H1 (cell line): Measurements from ENCODE around the gene ADCY5. TPM values are rescaled to one million over a fixed set of nuclear protein-coding genes. Genes with fewer than 3 reads are reported as not detected.
A peak's percentile ranks its signal among the peaks of the same experiment; 100 is the strongest.

Source experiments
- CTCF ChIA-PET: fragments of 300-600 bp; sonication (Branson Sonifier 250); formaldehyde crosslinking; loops from one replicate; lab custom pipeline; 2021; ENCODE audit not compliant: partially characterized antibody; lab: Charles Lee
- POLR2A ChIA-PET: fragments of 300-600 bp; sonication (Branson Sonifier 250); formaldehyde crosslinking; loops from one replicate; lab custom pipeline; 2021; ENCODE audit warnings: inconsistent platforms; ENCODE audit not compliant: partially characterized antibody; lab: Charles Lee
- DNase-seq, 2 experiments: peaks; one replicate each; pipeline versions ENCODE4 v3.0.0 to v3.0.0-alpha.2; 2010 to 2022; ENCODE audit warnings: low spot score in 2 of 2, low read depth in 1 of 2, mixed read lengths in 1 of 2
- FAIRE-seq: peaks from 2 replicates; lab custom pipeline; 2011; peaks lifted over from hg19 to GRCh38; lab: Jason Lieb, UNC
- H2AFZ ChIP-seq: 2 replicates; pipeline ENCODE4 v1.8.1; 2012; ENCODE audit warnings: low read length, inconsistent platforms
- H2AK5ac ChIP-seq: 2 replicates; pipeline ENCODE4 v1.6.1; 2013; ENCODE audit warnings: low read depth, low read length
- H2BK120ac ChIP-seq: replicated peaks from 2 replicates; pipeline ENCODE3; 2013; ENCODE audit warnings: low read depth, low read length, inconsistent platforms
- H2BK12ac ChIP-seq: 2 replicates; pipeline ENCODE4 v1.6.1; 2013; ENCODE audit warnings: low read depth, low read length
- H2BK15ac ChIP-seq: 2 replicates; pipeline ENCODE4 v1.6.1; 2013; ENCODE audit warnings: low read length
- H2BK20ac ChIP-seq: 2 replicates; pipeline ENCODE4 v1.6.1; 2013; ENCODE audit warnings: low read length
- H2BK5ac ChIP-seq: 2 replicates; pipeline ENCODE4 v1.6.1; 2013; ENCODE audit warnings: low read depth, low read length
- H3K14ac ChIP-seq: 2 replicates; pipeline ENCODE4 v1.6.1; 2013; ENCODE audit warnings: inconsistent platforms; ENCODE audit not compliant: insufficient read length
- H3K18ac ChIP-seq: 2 replicates; pipeline ENCODE4 v1.6.1; 2013; ENCODE audit warnings: low read length; ENCODE audit errors: extremely low read depth
- H3K23ac ChIP-seq: 2 replicates; pipeline ENCODE4 v1.6.1; 2013; ENCODE audit warnings: inconsistent platforms; ENCODE audit not compliant: insufficient read length
- H3K23me2 ChIP-seq: 2 replicates; pipeline ENCODE4 v1.6.1; 2013; ENCODE audit warnings: low read depth, low read length
- H3K27ac ChIP-seq: 2 replicates; pipeline ENCODE4 v1.6.1; 2011; ENCODE audit warnings: low read depth, low read length, inconsistent platforms
- H3K27me3 ChIP-seq, 4 experiments: replicated peaks in 1 of 4; 1 replicate in 1 of 4; 2 replicates in 3 of 4; pipeline versions ENCODE4 v1.6.1 to v1.8.1; 2011 to 2013; ENCODE audit warnings: low read length in 3 of 4, mild to moderate bottlenecking in 3 of 4, inconsistent platforms in 2 of 4, mixed read lengths in 2 of 4, moderate library complexity in 1 of 4; ENCODE audit not compliant: control insufficient read depth in 3 of 4, insufficient read depth in 3 of 4; ENCODE audit errors: extremely low read depth in 1 of 4
- H3K36me3 ChIP-seq, 4 experiments: 2 replicates each; pipeline versions ENCODE4 v1.6.1 to v1.8.1; 2011 to 2013; ENCODE audit warnings: mild to moderate bottlenecking in 4 of 4, low read length in 3 of 4, moderate library complexity in 2 of 4, control low read depth in 1 of 4, inconsistent platforms in 1 of 4; ENCODE audit not compliant: insufficient read depth in 4 of 4, control insufficient read depth in 2 of 4
- H3K4ac ChIP-seq: replicated peaks from 2 replicates; pipeline ENCODE3; 2013; ENCODE audit warnings: low read length, low read depth, mixed read lengths, inconsistent platforms; ENCODE audit not compliant: insufficient read length
- H3K4me1 ChIP-seq, 4 experiments: replicated peaks in 1 of 4; 1 replicate in 1 of 4; 2 replicates in 3 of 4; pipeline versions ENCODE4 v1.6.1 to v1.8.1; 2011 to 2013; ENCODE audit warnings: low read length in 3 of 4, inconsistent platforms in 2 of 4, mixed read lengths in 1 of 4; ENCODE audit not compliant: insufficient read depth in 4 of 4, control insufficient read depth in 3 of 4
- H3K4me2 ChIP-seq, 2 experiments: 2 replicates each; pipeline versions ENCODE4 v1.6.1 to v1.8.1; 2011 to 2013; ENCODE audit warnings: low read depth in 2 of 2, low read length in 2 of 2, control low read depth in 1 of 2, inconsistent platforms in 1 of 2, mild to moderate bottlenecking in 1 of 2; ENCODE audit not compliant: insufficient read depth in 1 of 2
- H3K4me3 ChIP-seq, 4 experiments: fragments of 200-600, 300-600 bp in 1 of 4; sonication (generic), shearing (Covaris generic), sonication (Bioruptor Twin) in 1 of 4; 2 replicates each; pipeline versions ENCODE4 v1.5.1 to v1.8.1; 2011 to 2016; ENCODE audit warnings: low read length in 4 of 4, low read depth in 3 of 4, control low read depth in 2 of 4, inconsistent platforms in 2 of 4, mild to moderate bottlenecking in 2 of 4, mixed read lengths in 1 of 4, moderate library complexity in 1 of 4; ENCODE audit not compliant: insufficient read depth in 2 of 4; ENCODE audit errors: extremely low read depth in 1 of 4
- H3K56ac ChIP-seq: replicated peaks from 2 replicates; pipeline ENCODE3; 2013; ENCODE audit warnings: low read depth, mild to moderate bottlenecking, mixed read lengths, low read length, inconsistent platforms; ENCODE audit not compliant: insufficient read length
- H3K79me1 ChIP-seq: 2 replicates; pipeline ENCODE4 v1.6.1; 2013; ENCODE audit warnings: low read depth, low read length, control low read depth
- H3K79me2 ChIP-seq, 2 experiments: 2 replicates each; pipeline versions ENCODE4 v1.6.1 to v1.8.1; 2012 to 2013; ENCODE audit warnings: low read length in 2 of 2, mild to moderate bottlenecking in 2 of 2, inconsistent platforms in 1 of 2; ENCODE audit not compliant: insufficient read depth in 2 of 2, control insufficient read depth in 1 of 2
- H3K9ac ChIP-seq, 4 experiments: replicated peaks in 1 of 4; 1 replicate in 1 of 4; 2 replicates in 3 of 4; pipeline versions ENCODE4 v1.6.1 to v1.8.1; 2011 to 2013; ENCODE audit warnings: low read depth in 3 of 4, low read length in 3 of 4, control low read depth in 2 of 4, mild to moderate bottlenecking in 2 of 4, moderate library complexity in 2 of 4, inconsistent platforms in 1 of 4; ENCODE audit errors: extremely low read depth in 1 of 4
- H3K9me3 ChIP-seq, 2 experiments: 2 replicates each; pipeline versions ENCODE4 v1.6.1 to v1.8.1; 2012 to 2013; ENCODE audit warnings: mild to moderate bottlenecking in 2 of 2, moderate library complexity in 2 of 2, control low read depth in 1 of 2, inconsistent platforms in 1 of 2, low read depth in 1 of 2, low read length in 1 of 2, mixed read lengths in 1 of 2; ENCODE audit not compliant: insufficient read depth in 2 of 2
- H4K20me1 ChIP-seq, 2 experiments: replicated peaks in 1 of 2; 2 replicates each; pipeline versions ENCODE3 to v1.8.1; 2011 to 2013; ENCODE audit warnings: inconsistent platforms in 2 of 2, low read length in 2 of 2, mild to moderate bottlenecking in 1 of 2; ENCODE audit not compliant: insufficient read depth in 2 of 2, control insufficient read depth in 1 of 2
- H4K5ac ChIP-seq: 2 replicates; pipeline ENCODE4 v1.6.1; 2013; ENCODE audit warnings: low read length, low read depth, mixed read lengths, inconsistent platforms; ENCODE audit not compliant: insufficient read length
- H4K8ac ChIP-seq: 2 replicates; pipeline ENCODE4 v1.8.0; 2013; ENCODE audit warnings: mild to moderate bottlenecking, moderate library complexity, low read length, inconsistent platforms; ENCODE audit not compliant: insufficient read depth; ENCODE audit errors: extremely low read depth
- H4K91ac ChIP-seq: replicated peaks from 2 replicates; pipeline ENCODE3; 2013; ENCODE audit warnings: low read length, mixed read lengths, inconsistent platforms; ENCODE audit not compliant: insufficient read length
- CBX8 ChIP-seq: fragments of 300-800, 300-1000 bp; sonication (generic); IDR thresholded peaks from 2 replicates; pipeline ENCODE4 v1.7.1; 2016; ENCODE audit warnings: low read depth, low read length, borderline replicate concordance
- CTBP2 ChIP-seq: IDR thresholded peaks from 2 replicates; pipeline ENCODE4 v1.7.0; 2011; ENCODE audit warnings: borderline replicate concordance, mild to moderate bottlenecking, moderate library complexity, mixed read lengths, low read length; ENCODE audit not compliant: insufficient read depth, insufficient read length
- HDAC2 ChIP-seq, 2 experiments: fragments of 300-600 bp in 1 of 2; sonication (generic) in 1 of 2; IDR thresholded peaks; 2 replicates each; pipeline ENCODE4 v1.6.1; 2011 to 2012; ENCODE audit warnings: low read depth in 2 of 2, low read length in 2 of 2, mild to moderate bottlenecking in 2 of 2, moderate library complexity in 2 of 2, borderline replicate concordance in 1 of 2, inconsistent platforms in 1 of 2
- HDAC6 ChIP-seq: IDR thresholded peaks from one replicate; pipeline ENCODE4 v1.7.1; 2012; ENCODE audit warnings: low read depth, mild to moderate bottlenecking, inconsistent platforms, low read length, moderate library complexity
- JUND ChIP-seq: IDR thresholded peaks from 2 replicates; pipeline ENCODE4 v1.6.1; 2011; ENCODE audit warnings: mild to moderate bottlenecking, improper control_type of control experiment, low read length
- KDM5A ChIP-seq: fragments of 200-600 bp; IDR thresholded peaks from 2 replicates; pipeline ENCODE4 v1.7.1; 2012; ENCODE audit warnings: mild to moderate bottlenecking, low read length, inconsistent platforms, mixed read lengths
- RAD21 ChIP-seq, 2 experiments: IDR thresholded peaks in 1 of 2; conservative IDR thresholded peaks in 1 of 2; 2 replicates each; pipeline ENCODE4 v1.6.1; 2011; ENCODE audit warnings: low read depth in 2 of 2, low read length in 2 of 2, improper control_type of control experiment in 1 of 2, inconsistent platforms in 1 of 2, mild to moderate bottlenecking in 1 of 2, moderate library complexity in 1 of 2
- RNF2 ChIP-seq: fragments of 200-900, 300-1000 bp; sonication (generic); IDR thresholded peaks from 2 replicates; pipeline ENCODE4 v1.7.1; 2016; ENCODE audit warnings: borderline replicate concordance, low read depth, mild to moderate bottlenecking, antibody characterized with exemption, low read length; ENCODE audit not compliant: poor library complexity, severe bottlenecking; ENCODE audit errors: missing control alignments
- SIN3A ChIP-seq, 2 experiments: IDR thresholded peaks in 1 of 2; conservative IDR thresholded peaks in 1 of 2; 2 replicates each; pipeline ENCODE4 v1.6.1; 2011 to 2012; ENCODE audit warnings: low read length in 2 of 2, improper control_type of control experiment in 1 of 2, low read depth in 1 of 2, mild to moderate bottlenecking in 1 of 2
- SP2 ChIP-seq: IDR thresholded peaks from 2 replicates; pipeline ENCODE4 v1.6.1; 2012; ENCODE audit warnings: mild to moderate bottlenecking, low read length, inconsistent platforms
- TCF12 ChIP-seq: IDR thresholded peaks from 2 replicates; pipeline ENCODE4 v1.6.1; 2011; ENCODE audit warnings: low read depth, mild to moderate bottlenecking, low read length
- TEAD4 ChIP-seq: IDR thresholded peaks from 2 replicates; pipeline ENCODE4 v1.6.1; 2012; ENCODE audit warnings: low read depth, low read length, inconsistent platforms, mixed read lengths
- WGBS, 2 experiments: shearing (Covaris generic) in 1 of 2; methylation state at CpG; one replicate each; pipeline versions ENCODE4 v1.1.6 to v1.1.7; 2013 to 2015; ENCODE audit warnings: low lambda C conversion rate in 2 of 2, mixed read lengths in 2 of 2, inconsistent platforms in 1 of 2, low coverage in 1 of 2, missing lambda C conversion rate in 1 of 2; ENCODE audit not compliant: insufficient replicate concordance in 2 of 2, insufficient coverage in 1 of 2, insufficient read length in 1 of 2; ENCODE audit errors: extremely low coverage in 1 of 2, missing lambda C conversion rate in 1 of 2; 5-methylcytosine and 5-hydroxymethylcytosine counted together
- polyA plus RNA-seq, 7 experiments: library from polyadenylated mRNA; depleted of rRNA in 3 of 7; stranded (reverse) in 5 of 7; unstranded in 2 of 7; fragments of >200 nt in 5 of 7; fragments of 200-250 nt in 2 of 7; gene quantifications; 1 replicate in 5 of 7; 2 replicates in 1 of 7; 4 replicates in 1 of 7; pipeline versions ENCODE4 v1.2.1 to v1.2.3, GENCODE V29; 2011 to 2013; ENCODE audit warnings: missing spikeins in 2 of 7, mixed read lengths in 2 of 7
- total RNA-seq: library from RNA; stranded (reverse); fragmentation: NEBNext Ultra II Directional; extraction: Animal tissue kit (Norgen Biotek cat#: 25700); gene quantifications from 2 replicates; pipeline ENCODE4 v1.2.1, GENCODE V29; 2021

Gene ADCY5
- total and polyA plus RNA-seq, 2 of the 8 experiments (the other 6 are each of a cell fraction or from before 2014, with no cell fraction given) = 18.9 to 40.8 TPM

GRCh38 chr3:123317716-123318115 lies 131.2 kb downstream of the ADCY5 start:
- peak overlapping the region; percentile 85; the same call in 1 of the 2 replicates for H2AK5ac ChIP-seq
- FAIRE-seq (no peak), DNase-seq (no peak)
- H3K27me3 ChIP-seq = no peaks in the 10 kb centered on the region; a peak in 1 of 7 replicates
- H3K79me1 ChIP-seq = 0 out of 2 replicates have a peak, but pooled peaks cover 2% of the 10 kb centered on the region
- peaks cover 10% of the 10 kb centered on the region; the same call in 1 of the 2 replicates for H3K23me2 ChIP-seq
- H3K9me3 ChIP-seq = no peaks in the 10 kb centered on the region
- H3K27ac ChIP-seq = no peak overlapping the region
- peaks cover 22 to 46% (median 34%) of the 10 kb centered on the region in 4 experiments for H3K4me1 ChIP-seq
- H3K9ac ChIP-seq = no peak overlapping the region
- peak overlapping the region; percentile 63 for H4K91ac ChIP-seq
- 86% methylated on average over 5 of the region's 14 CpGs; no CpG with 5 or more reads in 1 of the 2 experiments for whole genome bisulfite sequencing, 2 experiments
- CTCF ChIA-PET = interaction anchor here (0.9 to 22.2 kb wide), 5 partner anchors 12 to 130 kb away, joined by 3 to 245 read pairs (median 4); no protein-coding TSS in a partner anchor
- H3K4ac ChIP-seq = peak overlapping the region; percentile 82
- H3K56ac ChIP-seq = no peak overlapping the region
- no peak overlapping the region for H3K4me2 ChIP-seq
- no peak overlapping the region for H4K5ac ChIP-seq
- H2BK5ac ChIP-seq = peak overlapping the region; percentile 47; the same call in 1 of the 2 replicates
- H3K14ac ChIP-seq = no peak overlapping the region
- no peaks in the 10 kb centered on the region for H3K36me3 ChIP-seq
- H2BK12ac ChIP-seq = peak overlapping the region; percentile 84; the same call in 1 of the 2 replicates
- H3K18ac ChIP-seq = peak overlapping the region; percentile 17; the same call in 1 of the 2 replicates
- no peak overlapping the region for H3K23ac ChIP-seq
- H2AFZ ChIP-seq = no peak overlapping the region
- POLR2A ChIA-PET = no interaction called here
- peak overlapping the region; percentile 36; the same call in 1 of the 2 replicates for H2BK15ac ChIP-seq
- no peaks in the 10 kb centered on the region for H4K20me1 ChIP-seq
- no peak overlapping the region for H3K4me3 ChIP-seq
- peak overlapping the region; percentile 91; the same call in 1 of the 2 replicates for H2BK20ac ChIP-seq
- no peak overlapping the region; the same call in 1 of the 2 replicates for H4K8ac ChIP-seq
- H2BK120ac ChIP-seq = peak overlapping the region; percentile 24
- H3K79me2 ChIP-seq = peaks cover 0 to 5% of the 10 kb centered on the region in 2 experiments; a peak in 2 of 4 replicates
- no peak for TF ChIP-seq TCF12
- TF ChIP-seq CBX8 = no peak
- no peak for TF ChIP-seq RNF2
- TF ChIP-seq TEAD4 = no peak
- no peak for TF ChIP-seq CTBP2
- TF ChIP-seq JUND = no peak
- no peak for TF ChIP-seq SIN3A (conservative IDR thresholded peaks at IDR 0.05 in 1 of 2, IDR thresholded peaks at IDR 0.05 in 1 of 2; ENCODE audit: low read depth in 1 of 2, low read length in 2 of 2)
- TF ChIP-seq HDAC6 = no peak
- TF ChIP-seq SP2 = no peak
- TF ChIP-seq HDAC2 (IDR thresholded peaks at IDR 0.05; ENCODE audit: borderline replicate concordance in 1 of 2, low read depth in 2 of 2, low read length in 2 of 2) = no peak
- no peak for TF ChIP-seq KDM5A
- TF ChIP-seq RAD21 (IDR thresholded peaks at IDR 0.05 in 1 of 2, conservative IDR thresholded peaks at IDR 0.05 in 1 of 2; ENCODE audit: low read depth in 2 of 2, low read length in 2 of 2) = no peak
